HG03378 (cell line): ENCODE results near the gene ABHD11.
A peak's percentile ranks its signal among the peaks of the same experiment; 100 is the strongest.
"Not testable (repeated sequence)": the region's sequence is repeated elsewhere in the genome, so short reads cannot be mapped to it uniquely, and the experiment has no call there.

Source experiments
- ATAC-seq: cut with Tn5 transposase; IDR thresholded peaks from one replicate; pipeline ENCODE4 v1.9.1; 2021; ENCODE audit warnings: mild to moderate bottlenecking, moderate library complexity; ENCODE audit not compliant: unreplicated experiment

Gene ABHD11

DNA sequence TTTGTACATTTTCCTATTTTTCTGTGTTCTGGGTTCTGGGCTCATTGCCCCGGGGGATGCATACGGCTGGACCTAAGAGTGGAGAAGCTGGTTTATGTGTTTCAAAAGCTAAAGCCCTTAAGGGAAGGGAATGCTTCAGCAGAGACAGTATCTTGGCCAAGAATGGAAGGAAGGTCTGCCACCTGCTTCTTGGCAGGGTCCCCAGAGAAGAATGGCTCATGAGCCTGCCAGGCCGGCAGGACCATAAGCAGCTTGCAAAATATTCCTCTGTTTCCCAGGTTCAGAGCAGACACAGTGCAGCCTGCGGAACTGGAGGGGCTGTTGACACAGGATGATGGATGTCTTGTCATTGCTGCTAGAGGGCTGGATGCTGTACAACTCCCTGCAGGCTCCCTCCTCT, 7.8 kb upstream of the ABHD11 start:
- ATAC-seq, result no peak

DNA sequence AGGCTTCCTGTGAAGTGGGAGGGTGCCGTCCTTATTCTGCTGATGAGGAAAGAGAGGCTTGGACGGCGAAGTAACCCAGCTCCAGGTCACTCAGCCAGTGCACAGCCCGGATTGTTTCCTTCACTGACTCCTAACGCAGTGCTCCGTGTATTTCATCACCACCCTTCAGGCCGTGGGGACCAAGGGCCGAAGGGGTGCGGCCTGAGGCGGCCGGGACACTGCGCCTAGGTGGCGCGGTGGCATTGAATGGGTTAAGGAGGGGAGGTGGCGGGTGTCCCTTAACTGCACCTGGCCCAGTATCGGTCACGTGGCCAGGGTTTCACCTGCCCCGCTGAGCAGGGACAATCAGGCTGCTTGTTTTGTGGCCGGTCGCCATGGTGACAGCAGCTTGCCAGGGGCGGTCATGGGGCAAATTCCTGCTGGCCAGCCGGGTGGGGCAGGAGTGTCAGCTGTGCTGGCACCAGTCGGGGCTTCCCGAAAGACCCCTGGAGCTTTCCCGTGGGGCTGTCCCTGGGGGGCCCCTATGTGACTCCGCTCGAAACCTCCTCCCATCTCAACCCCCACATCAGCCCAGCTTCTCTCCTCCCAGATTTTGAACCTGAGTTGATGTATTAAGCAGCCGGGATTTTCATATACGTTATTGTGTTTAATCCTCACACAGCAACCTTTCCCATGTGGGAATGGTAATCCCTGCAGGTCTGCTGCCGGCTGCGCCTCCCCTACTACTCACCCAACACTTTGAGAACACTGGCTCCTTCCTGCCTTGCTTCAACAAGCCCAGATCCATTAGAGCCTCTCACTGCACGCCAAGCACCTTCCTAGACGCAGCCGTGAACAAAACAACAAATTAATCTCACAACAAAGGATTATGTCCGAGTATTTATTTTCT, 4.4 kb upstream of the ABHD11 start:
- ATAC-seq, result no peak

DNA sequence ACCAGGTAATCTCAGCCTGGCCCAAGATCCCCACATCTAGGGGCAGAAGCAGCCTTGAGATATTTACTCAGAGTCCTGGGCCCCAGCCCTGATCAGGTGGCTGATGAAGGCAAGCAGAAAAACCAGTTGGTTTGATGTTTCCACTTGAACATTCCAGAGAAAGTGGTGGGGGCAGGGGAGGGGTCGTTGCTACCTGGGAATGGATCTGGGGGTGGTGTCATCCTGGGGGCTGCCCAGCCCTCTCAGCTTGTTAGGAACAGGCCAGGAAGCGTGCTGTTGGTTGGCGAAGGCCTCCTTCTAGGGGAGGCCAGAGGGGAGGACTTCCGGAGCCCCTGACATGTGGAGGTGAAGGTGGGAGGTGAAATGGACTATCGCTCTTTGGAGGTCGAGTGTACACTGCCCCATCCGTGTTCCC, 3.7 kb upstream of the ABHD11 start:
- no peak for ATAC-seq

DNA sequence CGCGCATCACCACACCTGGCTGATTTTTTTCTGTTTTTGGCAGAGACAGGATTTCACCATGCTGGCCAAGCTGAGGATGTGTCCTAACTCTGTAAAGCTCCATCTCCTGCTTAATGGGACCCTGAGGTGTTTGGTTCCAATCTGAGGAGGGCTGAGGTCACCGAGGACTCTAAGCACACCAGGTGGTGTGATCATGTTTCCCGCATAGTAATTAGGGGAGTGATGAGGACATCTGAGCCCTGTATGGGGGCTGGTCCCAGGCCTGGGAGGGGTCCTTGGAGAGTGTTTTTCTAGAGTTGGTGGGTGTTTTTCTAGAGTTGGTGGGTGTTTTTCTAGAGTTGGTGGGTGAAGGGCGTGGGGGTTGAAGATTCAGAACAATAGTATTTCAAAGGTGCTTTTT, 3.0 kb upstream of the ABHD11 start:
- ATAC-seq, result no peak

DNA sequence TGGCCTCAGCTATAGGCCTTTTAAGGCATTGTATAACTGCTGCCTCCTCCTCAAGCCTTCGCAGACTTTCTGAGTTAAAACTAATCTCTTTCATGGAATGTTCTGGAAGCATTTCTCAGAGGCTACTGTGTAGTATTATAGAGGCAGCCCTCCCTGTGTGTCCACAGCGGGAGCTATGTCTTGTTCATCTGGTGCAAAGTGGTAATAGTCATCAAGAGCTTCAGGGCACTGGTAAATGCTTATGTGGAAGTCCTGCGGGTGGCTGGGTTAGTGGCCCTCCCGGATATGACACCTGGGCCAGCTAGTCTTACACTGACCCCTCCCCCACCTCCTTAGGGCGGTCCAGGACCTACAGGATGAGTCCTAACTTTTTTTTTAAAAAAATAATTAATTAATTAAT, 2.2 kb upstream of the ABHD11 start:
- no peak for ATAC-seq

DNA sequence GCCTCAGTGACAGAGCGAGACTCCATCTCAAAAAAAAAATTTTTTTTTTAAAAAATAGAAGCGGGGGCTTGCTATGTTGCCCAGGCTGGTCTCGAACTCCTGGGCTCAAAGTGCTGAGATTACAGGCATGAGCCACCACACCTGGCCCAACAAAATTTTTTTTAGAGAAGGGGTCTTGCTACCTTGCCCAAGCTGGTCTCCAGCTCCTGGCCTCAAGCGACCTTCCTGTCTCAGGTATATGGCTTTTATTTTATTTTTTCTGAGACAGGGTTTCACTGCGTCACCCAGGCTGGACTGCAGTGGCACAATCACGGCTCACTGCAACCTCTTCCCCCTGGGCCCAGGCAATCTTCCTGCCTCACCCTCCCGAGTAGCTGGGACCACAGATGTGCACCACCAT, 1.6 kb upstream of the ABHD11 start:
- no peak for ATAC-seq

DNA sequence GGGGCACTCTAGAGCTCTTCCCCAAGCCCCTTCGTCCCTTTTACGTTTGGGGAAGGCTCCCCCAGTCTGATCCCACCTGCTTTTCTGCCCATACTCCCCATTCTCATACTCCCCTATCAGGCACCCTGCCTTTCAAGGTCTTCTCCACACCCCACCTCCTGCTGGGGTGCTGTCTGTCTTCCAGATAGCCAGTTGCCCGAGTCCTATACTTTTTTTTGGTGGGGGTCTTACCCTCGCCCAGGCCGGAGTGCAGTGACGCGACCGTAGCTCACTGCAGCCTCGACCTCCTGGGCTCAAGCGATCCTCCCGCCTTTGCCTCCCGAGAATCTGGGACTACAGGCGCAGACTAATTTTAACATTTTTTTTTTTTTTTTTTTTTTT, 775 bp upstream of the ABHD11 start:
- ATAC-seq, result no peak

DNA sequence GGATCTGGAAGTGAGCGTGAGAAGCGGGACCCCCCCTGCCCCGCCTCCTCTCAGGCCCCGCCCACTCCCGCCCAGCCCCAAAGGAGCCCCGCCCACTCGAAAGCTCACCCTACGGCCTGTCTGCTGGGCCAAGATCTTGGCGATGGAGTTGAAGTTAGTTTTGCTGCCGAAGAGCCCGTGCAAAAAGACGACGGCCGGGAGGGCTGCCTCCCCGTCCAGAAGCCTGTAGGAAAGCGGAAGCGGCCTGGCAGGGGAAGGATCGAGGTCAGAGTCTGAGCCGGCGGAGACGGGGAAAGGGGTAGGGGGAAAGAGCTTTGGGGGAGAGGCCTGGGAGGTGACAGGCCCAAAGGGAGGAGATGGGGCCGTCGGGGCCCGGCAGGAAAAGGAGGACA, 386 bp downstream of the ABHD11 start:
- ATAC-seq, result peak; percentile 3

DNA sequence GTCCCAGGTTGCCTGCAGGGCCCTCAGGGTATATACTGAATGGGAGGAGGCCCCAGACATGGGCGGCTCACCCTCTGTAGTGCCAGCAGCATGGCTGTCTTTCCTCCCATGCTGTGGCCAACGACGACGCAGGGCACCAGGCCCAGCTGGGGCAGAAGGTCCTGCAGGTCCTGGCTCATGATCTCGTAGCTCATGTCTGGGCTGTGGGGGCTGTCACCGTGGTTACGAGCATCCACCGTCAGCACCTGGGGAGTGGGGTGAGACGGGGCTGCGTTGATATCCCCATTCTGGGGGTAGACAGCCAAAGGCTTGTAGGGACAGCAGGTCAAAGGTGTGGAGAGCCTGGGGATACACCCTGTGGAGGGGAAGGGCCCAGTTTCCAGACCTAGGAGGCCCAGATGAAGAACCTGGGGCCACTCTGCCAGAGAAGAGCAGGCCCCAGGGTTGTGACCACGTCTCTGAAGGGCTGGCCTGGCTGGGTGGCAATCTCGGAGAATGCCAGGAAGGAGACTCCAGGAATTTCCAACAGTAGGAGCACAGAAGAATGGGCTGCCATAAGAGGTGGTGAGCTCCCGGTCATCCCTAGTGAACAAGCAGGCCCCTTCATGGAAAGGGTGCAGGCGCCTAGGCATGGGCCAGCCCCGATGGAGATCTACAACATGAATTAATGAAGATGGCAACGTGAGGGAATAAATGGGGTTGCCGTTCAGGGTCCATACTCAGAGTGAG, 947 bp downstream of the ABHD11 start:
- ATAC-seq, result no peak

DNA sequence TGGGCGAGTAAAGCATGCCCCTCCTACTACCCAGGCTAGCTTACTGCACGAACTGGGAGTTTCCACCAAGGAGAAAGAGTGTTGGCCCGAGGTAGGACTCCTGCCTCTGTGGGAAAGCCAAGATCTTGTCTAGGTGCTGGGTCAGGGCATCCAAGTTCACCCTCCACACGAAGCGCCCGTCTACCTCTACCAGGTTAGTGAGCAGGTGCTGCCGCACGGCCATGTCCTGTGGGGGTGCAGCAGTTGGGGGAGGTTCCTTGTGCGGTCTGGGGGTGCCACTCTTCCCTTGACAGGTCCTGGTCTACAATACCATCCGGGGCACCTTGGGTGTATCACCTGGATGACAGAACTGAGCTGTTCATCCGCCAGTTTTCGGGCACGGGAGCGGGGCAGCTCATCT, 1.7 kb downstream of the ABHD11 start:
- ATAC-seq, result no peak

DNA sequence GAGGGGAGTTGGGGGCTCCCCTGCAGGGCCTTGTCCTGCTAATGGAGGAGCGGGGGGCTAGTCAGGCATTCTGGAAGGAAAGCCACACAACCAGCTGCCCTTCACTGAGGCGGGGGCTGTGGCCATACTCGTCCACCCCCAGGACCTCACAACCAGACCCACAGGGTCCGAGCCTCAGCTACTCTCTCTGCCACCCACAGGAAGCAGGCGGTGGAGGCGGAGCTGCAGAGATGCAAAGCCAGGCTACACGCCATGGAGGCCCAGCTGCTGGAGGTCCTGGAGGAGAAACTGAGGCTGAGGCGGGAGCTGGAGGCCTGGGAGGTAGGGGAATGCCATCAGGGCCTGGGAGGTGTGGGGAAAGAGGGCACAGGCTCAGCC, 3.1 kb downstream of the ABHD11 start:
- ATAC-seq, result no peak

DNA sequence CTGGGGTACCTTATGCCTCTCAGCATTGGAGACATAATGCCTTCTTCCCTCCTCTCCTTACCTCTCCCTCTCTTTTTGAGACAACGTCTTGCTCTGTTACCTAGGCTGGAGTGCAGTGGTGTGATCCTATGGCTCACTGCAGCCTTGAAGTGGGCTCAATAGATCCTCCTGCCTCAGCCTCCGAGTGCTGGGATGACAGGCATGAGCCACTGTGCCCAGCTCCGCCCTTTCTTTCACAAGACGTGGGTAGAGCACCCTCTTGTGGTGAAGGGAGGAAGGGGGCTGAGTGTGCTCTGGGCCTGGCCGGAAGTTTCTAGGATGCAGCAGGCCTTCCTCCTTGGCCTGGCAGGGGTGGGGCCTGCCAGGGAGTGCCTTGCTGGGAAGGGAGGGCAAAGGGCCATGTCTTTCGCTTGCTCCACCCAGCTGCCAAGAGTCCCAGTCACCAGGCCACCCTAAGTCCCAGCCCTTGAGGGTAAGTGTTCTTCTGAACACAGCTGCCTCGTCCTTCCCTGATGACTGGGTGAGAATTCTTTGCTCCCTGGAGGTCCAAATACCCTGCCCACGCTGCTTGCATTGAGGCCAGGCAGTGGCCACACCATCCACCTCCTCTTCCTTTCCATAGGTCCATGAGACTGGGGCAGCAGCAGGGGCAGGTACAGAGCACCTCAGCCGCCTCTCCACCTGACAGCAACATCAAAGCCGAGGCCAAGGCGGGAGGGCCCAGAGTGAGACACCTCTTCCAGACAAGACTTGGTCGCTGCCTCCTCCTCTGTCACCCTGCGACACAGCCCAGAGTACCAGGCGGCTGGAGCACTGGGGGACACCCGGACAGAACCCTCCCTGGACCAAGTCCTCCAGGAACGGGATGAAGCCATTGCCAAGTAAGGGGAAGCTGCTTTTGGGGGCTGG, 3.7 kb downstream of the ABHD11 start:
- ATAC-seq, result no peak

DNA sequence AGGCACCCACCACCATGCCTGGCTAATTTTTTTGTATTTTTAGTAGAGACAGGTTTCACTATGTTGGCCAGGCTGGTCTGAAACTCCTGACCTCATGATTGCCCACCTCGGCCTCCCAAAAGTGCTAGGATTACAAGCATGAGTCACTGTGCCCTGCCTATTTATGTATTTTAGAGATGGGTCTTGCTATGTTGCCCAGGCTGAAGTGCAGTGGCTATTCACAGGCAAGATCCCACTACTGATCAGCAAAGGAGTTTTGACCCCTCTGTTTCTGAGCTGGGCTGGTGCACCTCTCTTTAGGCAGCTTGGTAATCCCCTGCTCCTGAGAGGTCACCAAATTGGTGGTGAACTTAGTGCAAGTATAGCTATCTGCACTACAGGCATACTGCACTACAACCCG, 6.2 kb downstream of the ABHD11 start:
- no peak for ATAC-seq

DNA sequence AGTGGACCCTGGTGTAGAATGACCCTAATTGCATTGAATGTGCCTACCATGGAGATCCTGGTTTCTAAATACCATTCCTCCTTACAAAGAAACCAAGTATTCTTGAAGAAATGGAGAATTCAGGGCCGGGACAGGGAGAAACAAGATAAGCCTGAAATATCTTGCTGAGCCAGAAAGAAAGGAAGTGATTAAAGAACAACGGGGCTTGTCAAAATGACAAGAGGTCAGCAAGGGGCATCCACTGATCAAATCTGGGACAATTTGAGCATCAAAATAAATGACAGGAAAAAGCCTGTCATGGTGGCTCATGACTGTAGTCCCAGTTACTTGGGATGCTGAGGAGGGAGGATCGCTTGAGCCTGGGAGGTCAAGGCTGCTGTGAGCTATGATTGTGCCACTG, 8.1 kb downstream of the ABHD11 start:
- ATAC-seq, result no peak

DNA sequence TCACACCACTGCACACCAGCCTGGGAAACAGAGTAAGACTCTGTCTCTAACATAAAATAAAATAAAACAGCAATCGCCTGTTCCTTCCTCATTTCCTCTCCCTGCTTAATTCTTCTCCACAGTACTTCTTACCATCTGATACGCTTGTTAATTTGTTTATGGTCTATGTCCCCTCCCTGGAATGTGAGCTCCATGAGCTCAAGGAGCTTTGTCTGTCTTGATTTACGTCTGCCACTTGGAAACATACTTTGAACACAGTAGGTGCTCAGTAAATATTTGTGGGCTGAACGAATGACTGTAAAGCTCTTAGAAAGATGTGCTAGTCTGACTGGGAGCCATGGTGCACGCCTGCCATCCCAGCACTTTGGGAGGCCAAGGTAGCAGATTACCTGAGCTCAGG, 10.1 kb downstream of the ABHD11 start:
- ATAC-seq, result no peak

DNA sequence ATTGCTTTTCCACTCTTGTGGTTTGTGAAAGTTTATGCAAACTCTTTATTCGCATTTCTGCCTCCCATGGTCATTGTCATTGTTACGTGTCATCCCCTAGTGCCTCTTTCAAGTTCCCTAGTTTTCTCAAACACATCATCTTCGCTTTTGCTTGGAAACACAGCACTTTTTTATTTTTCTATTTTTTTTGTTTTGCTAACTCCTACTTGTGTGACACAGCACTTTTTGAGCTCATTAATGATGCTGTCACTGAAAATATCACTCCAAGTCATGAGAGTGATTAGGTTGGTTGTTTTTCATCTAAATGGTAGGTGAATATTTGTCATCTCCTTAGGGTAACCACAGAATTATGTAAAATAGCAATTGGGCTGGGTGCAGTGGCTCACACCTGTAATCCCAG, 10.7 kb downstream of the ABHD11 start:
- no peak for ATAC-seq

DNA sequence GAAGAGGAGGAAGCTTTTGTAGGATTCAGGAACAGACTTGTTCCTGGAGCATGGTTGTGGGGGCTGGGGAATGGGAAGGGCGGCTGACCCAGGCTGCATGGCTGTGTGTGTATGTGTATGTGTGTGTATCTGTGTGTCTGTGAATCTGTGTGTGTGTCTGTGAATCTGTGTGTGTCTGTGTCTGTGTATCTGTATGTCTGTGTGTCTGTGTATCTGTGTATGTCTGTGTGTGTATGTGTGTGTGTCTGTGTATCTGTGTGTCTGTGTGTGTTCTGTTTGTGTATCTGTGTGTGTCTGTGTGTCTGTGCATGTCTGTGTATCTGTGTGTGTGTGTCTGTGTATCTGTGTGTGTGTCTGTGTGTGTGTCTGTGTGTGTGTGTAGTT, 12.5 kb downstream of the ABHD11 start:
- no peak for ATAC-seq

DNA sequence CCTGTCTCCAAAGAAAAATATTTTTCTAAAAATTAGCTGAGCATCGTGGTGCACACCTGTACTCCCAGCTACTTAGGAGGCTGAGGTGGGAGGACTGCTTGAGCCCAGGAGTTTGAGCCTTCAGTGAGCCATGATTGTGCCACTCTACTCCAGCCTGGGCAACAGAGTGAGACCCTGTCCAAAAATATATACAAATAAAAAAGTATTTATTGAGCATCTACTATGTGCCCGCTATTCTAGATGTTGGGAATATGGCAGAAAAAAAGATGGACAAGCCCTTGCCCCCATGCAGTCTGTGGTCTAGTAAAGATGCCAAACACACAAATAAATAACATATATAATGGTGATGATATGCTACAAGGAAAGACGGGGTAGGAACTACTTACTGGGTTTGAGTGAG, 14.8 kb downstream of the ABHD11 start:
- ATAC-seq, result no peak

DNA sequence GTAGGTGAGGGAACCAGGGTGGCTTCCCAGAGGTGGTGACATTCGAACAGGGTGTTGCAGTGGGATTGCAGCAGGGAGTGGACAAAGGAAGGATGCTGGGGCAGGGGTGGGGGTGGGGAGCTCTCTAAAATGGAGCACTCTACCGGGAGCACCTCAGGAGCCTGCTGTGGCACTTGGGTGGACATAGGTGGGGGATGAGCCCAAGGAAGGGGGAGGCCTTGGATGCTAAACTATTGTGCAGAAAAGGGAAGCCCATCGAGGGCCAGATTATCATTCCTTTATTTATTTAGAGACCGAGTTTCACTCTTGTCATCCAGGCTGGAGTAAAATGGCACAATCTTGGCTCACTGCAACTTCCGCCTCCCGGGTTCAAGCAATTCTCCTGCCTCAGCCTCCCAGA, 15.8 kb downstream of the ABHD11 start:
- no peak for ATAC-seq

DNA sequence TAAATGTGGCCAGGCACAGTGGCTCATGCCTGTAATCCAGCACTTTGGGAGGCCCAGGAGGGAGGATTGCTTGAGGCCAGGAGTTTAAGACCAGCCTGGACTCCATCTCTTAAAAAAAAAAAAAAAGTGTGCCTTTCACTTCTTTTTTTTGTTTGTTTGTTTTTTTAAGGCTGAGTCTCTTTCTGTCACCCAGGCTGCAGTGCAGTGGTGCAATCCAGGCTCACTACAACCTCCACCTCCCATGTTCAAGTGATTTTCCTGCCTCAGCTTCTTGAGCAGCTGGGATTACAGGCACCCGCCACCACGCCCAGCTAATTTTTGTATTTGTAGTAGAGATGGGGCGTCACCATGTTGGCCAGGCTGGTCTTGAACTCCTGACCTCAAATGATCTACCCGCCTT, 16.4 kb downstream of the ABHD11 start:
- ATAC-seq, result not testable (repeated sequence)

DNA sequence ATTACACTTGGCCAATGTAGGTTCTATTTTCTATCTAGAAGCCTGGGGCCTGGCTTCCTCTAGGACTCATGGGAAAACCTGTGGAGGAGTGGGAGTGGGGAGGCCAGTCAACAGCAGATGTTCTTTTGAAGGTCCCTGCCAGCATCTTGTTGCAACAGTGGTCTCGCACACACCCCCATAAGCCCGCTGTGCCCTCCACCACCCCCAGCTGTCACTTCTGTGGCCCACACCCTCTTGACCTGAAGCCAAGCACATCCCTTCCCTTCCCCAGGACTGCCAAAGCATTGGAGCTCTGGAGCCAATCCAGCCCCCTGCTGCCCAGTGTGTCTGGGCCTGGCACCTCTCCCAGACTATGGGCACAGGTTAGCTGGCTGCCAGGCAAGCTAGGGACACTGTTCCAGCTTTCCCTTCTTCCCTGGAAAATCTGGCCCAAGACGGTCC, 17.2 kb downstream of the ABHD11 start:
- no peak for ATAC-seq
